ENCODE measurements around the gene SOWAHA.

Gene SOWAHA

DNA sequence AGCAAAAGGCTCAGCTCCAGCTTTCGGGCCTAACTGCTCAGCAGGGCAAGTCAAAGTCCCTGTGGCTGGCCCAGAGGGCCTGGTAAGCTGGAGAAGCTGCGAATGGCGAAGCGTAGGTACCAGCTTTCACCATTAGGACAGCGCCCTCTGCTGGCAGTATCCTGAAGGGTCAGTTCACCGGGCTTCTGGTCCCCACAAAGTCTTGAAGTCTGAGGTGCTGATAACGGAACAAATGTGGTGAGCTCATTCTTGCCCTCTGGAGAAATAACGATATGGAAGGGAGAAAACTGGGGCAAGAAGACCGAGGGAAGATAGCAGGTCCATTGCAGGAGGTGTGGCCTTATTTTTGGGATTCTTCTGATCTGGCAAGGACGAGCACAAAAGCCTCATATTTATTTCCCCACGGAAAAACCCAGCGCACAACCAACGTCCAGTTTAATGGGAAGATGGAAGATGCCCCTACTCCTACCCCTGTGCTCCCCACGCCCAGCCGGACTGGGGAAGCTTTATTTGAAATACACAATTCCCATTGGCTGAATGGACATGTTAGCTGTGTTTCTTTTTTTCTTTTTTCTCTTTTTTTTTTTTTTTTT lies 7.2 kb downstream of the SOWAHA start:
- peak; percentile 95 for DNase-seq (ENCODE audit: low read depth)
- H3K4me3 ChIP-seq (replicated peaks; ENCODE audit: low read depth, low read length), result no peak overlapping the region
- TF ChIP-seq, protein P1, sequence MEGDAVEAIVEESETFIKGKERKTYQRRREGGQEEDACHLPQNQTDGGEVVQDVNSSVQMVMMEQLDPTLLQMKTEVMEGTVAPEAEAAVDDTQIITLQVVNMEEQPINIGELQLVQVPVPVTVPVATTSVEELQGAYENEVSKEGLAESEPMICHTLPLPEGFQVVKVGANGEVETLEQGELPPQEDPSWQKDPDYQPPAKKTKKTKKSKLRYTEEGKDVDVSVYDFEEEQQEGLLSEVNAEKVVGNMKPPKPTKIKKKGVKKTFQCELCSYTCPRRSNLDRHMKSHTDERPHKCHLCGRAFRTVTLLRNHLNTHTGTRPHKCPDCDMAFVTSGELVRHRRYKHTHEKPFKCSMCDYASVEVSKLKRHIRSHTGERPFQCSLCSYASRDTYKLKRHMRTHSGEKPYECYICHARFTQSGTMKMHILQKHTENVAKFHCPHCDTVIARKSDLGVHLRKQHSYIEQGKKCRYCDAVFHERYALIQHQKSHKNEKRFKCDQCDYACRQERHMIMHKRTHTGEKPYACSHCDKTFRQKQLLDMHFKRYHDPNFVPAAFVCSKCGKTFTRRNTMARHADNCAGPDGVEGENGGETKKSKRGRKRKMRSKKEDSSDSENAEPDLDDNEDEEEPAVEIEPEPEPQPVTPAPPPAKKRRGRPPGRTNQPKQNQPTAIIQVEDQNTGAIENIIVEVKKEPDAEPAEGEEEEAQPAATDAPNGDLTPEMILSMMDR (IDR thresholded peaks at IDR 0.05; ENCODE audit: low read length, missing control alignments), result peak; percentile 91

DNA sequence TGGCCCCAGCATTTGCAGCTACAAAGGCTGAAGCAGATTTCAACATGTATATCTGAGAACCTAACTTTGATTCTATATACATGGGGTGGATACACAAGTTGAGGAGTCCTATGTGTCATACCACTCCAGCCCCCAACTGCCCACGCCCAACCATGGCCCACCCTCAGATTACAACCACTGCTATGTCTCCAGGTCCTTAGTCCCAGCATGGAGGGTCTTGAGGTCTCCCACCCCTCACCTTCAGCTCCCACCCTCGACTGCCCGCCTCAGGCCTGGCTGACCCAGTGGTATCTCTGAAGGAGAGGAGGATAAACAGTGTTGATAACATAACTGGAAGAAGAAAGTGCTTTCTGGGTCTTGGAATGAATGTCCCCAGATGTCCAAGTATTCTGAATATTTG lies 8.2 kb downstream of the SOWAHA start:
- TF ChIP-seq, protein P1 (IDR thresholded peaks at IDR 0.05; ENCODE audit: low read length, missing control alignments), result no peak
- DNase-seq (ENCODE audit: low read depth), result no peak
- no peak overlapping the region for H3K4me3 ChIP-seq (replicated peaks; ENCODE audit: low read depth, low read length)

DNA sequence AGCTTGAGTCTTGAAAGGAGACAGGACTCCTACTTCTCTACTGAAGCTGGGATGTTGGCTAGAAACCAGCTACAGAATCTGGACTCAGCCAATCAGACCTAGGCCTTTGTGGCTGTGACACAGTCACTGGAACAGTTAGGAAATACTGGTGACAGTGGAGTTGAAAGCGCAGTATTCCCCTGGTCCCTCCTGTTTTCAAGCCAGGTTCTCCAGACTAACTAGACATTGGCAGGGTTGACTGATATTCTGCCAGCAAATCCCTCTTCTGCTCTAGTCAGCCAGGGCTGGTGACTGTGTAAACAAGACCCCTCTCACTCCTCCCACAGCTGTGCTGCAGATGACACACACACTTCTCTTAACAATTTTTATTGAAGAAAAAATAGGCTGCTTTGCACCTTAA lies 8.7 kb downstream of the SOWAHA start:
- DNase-seq (ENCODE audit: low read depth), result no peak
- TF ChIP-seq, protein P1 (IDR thresholded peaks at IDR 0.05; ENCODE audit: low read length, missing control alignments), result no peak
- no peak overlapping the region for H3K4me3 ChIP-seq (replicated peaks; ENCODE audit: low read depth, low read length)

DNA sequence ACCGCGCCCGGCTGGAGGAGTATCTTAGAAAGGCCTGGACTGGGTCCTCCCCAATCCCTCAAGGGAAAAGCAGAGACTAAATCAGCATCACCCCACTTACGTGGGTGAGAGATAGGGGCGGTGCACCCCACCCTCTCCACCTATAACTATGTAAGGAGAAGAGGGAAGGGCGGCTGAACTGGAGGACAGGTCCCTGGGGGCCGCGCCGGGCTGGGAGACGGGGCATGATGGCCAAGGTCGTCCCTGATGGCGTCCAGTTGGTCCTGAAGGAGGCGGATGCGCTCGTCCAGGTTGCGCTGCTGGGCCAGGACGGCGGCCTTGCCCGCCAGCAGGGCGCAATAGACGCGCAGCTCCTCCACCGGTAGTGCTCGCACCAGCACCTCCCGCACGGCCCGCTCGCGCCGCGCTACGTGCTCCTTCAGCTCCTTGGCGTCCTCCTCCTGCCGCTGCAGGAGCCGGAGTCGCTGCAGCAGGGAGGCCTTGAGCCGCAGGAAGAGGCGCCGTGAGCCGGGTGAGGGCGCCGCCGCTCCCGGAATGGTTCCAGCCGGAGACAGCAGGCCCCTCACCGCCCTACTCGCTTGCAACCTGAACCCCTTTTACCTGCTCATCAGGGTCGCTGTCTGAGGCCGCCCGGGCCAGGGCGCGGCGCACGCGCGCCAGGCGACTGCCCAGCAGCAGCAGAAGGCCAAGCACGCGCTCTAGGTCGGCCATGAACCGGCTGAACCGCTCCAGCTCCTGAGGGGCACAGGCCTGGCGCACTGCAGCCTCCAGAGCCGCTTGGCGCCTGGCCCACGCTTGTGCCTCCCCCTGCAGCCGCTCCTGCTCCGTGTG lies 9.8 kb downstream of the SOWAHA start:
- TF ChIP-seq, protein P1 (IDR thresholded peaks at IDR 0.05; ENCODE audit: low read length, missing control alignments), result no peak
- peak; percentile 34 for DNase-seq (ENCODE audit: low read depth)
- no peak overlapping the region for H3K4me3 ChIP-seq (replicated peaks; ENCODE audit: low read depth, low read length)

DNA sequence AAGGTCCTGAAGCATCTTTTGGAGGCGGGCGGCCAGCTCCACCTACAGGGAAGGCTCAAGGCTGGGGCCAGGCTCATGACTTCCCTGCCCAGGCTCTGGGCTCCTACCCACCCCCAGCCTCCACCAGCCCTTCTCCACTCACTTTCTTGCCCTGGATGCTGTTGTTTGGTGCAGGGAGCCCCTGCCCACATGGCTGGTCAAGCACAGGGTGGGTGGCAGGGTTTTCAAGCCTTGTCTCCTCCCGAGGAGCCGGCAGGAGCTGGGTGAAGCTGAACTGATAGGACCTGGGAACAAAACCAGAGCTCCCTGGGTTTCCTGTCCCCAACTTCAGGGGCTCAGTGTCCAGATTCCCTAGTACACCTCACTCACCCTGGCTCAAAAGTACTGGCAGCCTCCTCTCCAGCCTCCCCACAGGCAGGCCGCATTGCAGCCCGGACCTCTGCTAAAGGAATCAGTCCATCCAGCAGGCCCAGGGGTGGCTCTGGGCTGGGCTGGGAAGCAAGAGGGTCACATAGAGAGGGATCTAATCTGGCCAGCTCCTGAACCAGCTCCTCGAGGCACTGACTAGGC lies 10.5 kb downstream of the SOWAHA start:
- TF ChIP-seq, protein P1 (IDR thresholded peaks at IDR 0.05; ENCODE audit: low read length, missing control alignments), result no peak
- H3K4me3 ChIP-seq (replicated peaks; ENCODE audit: low read depth, low read length), result no peak overlapping the region
- DNase-seq (ENCODE audit: low read depth), result no peak

DNA sequence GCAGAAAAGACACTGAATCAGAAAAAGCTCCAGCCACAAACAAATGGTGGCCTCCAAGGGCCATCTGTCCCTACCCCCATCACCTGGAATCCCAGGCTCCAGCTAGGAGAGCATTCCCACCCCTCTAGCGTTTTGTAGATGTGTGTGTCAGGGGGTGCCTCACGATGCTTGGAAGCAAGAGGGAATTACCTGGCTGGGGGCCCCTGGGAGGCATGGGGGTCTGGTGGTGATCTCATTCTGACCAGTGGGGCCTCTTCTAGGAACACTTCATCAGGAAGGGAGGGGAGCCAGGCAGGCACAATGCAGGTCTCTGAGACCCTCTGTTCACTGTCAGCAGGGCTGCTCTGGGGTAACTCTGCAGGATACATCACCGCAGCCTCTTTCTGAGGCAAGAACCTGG lies 11.3 kb downstream of the SOWAHA start:
- TF ChIP-seq, protein P1 (IDR thresholded peaks at IDR 0.05; ENCODE audit: low read length, missing control alignments), result no peak
- H3K4me3 ChIP-seq (replicated peaks; ENCODE audit: low read depth, low read length), result no peak overlapping the region
- DNase-seq (ENCODE audit: low read depth), result no peak
